Liver (tissue), 9 donors: ENCODE data around the gene ECSIT. TPM values are rescaled to one million over a fixed set of nuclear protein-coding genes. Genes with fewer than 3 reads are reported as not detected.
"Not testable (repeated sequence)": the region's sequence is repeated elsewhere in the genome, so short reads cannot be mapped to it uniquely, and the experiment has no call there.

Source experiments
- DNase-seq: peaks from one replicate; pipeline ENCODE4 v3.0.0-alpha.2; 2017; ENCODE audit warnings: low spot score
- H3K27ac ChIP-seq, 2 donors: one replicate each; pipeline ENCODE4 v1.7.0; 2013; ENCODE audit warnings: inconsistent platforms in 2 of 2, low read length in 2 of 2, control low read depth in 1 of 2, low read depth in 1 of 2, mild to moderate bottlenecking in 1 of 2
- H3K27me3 ChIP-seq, 4 donors: one replicate each; pipeline versions ENCODE4 v1.6.1 to v1.7.0; 2013; ENCODE audit warnings: low read length in 3 of 4, inconsistent platforms in 1 of 4, mild to moderate bottlenecking in 1 of 4, moderate library complexity in 1 of 4; ENCODE audit not compliant: control insufficient read depth in 4 of 4, insufficient read depth in 4 of 4
- H3K36me3 ChIP-seq, 4 donors: one replicate each; pipeline versions ENCODE4 v1.6.1 to v1.7.0; 2013; ENCODE audit warnings: low read length in 3 of 4, mild to moderate bottlenecking in 3 of 4, low read depth in 1 of 4, moderate library complexity in 1 of 4; ENCODE audit not compliant: control insufficient read depth in 4 of 4, insufficient read depth in 3 of 4
- H3K4me1 ChIP-seq, 4 donors: one replicate each; pipeline versions ENCODE4 v1.6.1 to v1.7.0; 2013; ENCODE audit warnings: low read length in 3 of 4, mild to moderate bottlenecking in 3 of 4, moderate library complexity in 1 of 4; ENCODE audit not compliant: control insufficient read depth in 4 of 4, insufficient read depth in 4 of 4
- H3K4me3 ChIP-seq, 3 donors: one replicate each; pipeline versions ENCODE4 v1.6.1 to v1.7.0; 2013; ENCODE audit warnings: low read length in 3 of 3, control low read depth in 1 of 3, low read depth in 1 of 3, mild to moderate bottlenecking in 1 of 3
- H3K9ac ChIP-seq, 2 donors: one replicate each; pipeline ENCODE4 v1.7.0; 2013; ENCODE audit warnings: low read length in 2 of 2, mild to moderate bottlenecking in 2 of 2, moderate library complexity in 2 of 2, control low read depth in 1 of 2, low read depth in 1 of 2
- H3K9me3 ChIP-seq, 4 donors: one replicate each; pipeline versions ENCODE4 v1.6.1 to v1.7.0; 2013; ENCODE audit warnings: low read length in 3 of 4; ENCODE audit not compliant: control insufficient read depth in 4 of 4
- ATF3 ChIP-seq: IDR thresholded peaks from 2 replicates; pipeline ENCODE4 v1.6.1; 2016; ENCODE audit warnings: antibody characterized with exemption
- EGR1 ChIP-seq, 2 donors: IDR thresholded peaks; 2 replicates each; pipeline ENCODE4 v1.6.1; 2016 to 2018; ENCODE audit warnings: antibody characterized with exemption in 2 of 2, low read depth in 2 of 2
- FOXA1 ChIP-seq: IDR thresholded peaks from 2 replicates; pipeline ENCODE4 v1.6.1; 2016; ENCODE audit warnings: antibody characterized with exemption
- HNF4A ChIP-seq, 2 donors: conservative IDR thresholded peaks; 2 replicates each; pipeline ENCODE4 v1.6.1; 2016; ENCODE audit warnings: antibody characterized with exemption in 2 of 2, mild to moderate bottlenecking in 2 of 2
- JUND ChIP-seq, 2 donors: IDR thresholded peaks; 2 replicates each; pipeline ENCODE4 v1.6.1; 2016; ENCODE audit warnings: antibody characterized with exemption in 2 of 2
- NR2F2 ChIP-seq: IDR thresholded peaks from 2 replicates; pipeline ENCODE4 v1.6.1; 2016; ENCODE audit warnings: antibody characterized with exemption
- RAD21 ChIP-seq, 2 donors: IDR thresholded peaks; 2 replicates each; pipeline ENCODE4 v1.6.1; 2016; ENCODE audit warnings: antibody characterized with exemption in 2 of 2, mild to moderate bottlenecking in 2 of 2
- SP1 ChIP-seq: IDR thresholded peaks from 2 replicates; pipeline ENCODE4 v1.6.1; 2018; ENCODE audit warnings: antibody characterized with exemption, mild to moderate bottlenecking
- TAF1 ChIP-seq: conservative IDR thresholded peaks from 2 replicates; pipeline ENCODE4 v1.6.1; 2016; ENCODE audit warnings: antibody characterized with exemption, mild to moderate bottlenecking
- YY1 ChIP-seq: IDR thresholded peaks from 2 replicates; pipeline ENCODE4 v1.6.1; 2016; ENCODE audit warnings: antibody characterized with exemption, mild to moderate bottlenecking
- ZBTB33 ChIP-seq: IDR thresholded peaks from 2 replicates; pipeline ENCODE4 v1.6.1; 2016; ENCODE audit warnings: antibody characterized with exemption
- WGBS: extraction: QIAGEN DNeasy Blood & Tissue Kit; methylation state at CpG from one replicate; pipeline ENCODE4 v1.1.7; 2013; 5-methylcytosine and 5-hydroxymethylcytosine counted together
- polyA plus RNA-seq, 2 donors: library from polyadenylated mRNA; stranded (reverse) in 1 of 2; unstranded in 1 of 2; fragments of 200-250 nt in 1 of 2; fragments of >200 nt in 1 of 2; fragmentation: Nextera tagmentation in 1 of 2; extraction: Ambion mirVana in 1 of 2; gene quantifications; one replicate each; pipeline versions ENCODE4 v1.2.1 to v1.2.3, GENCODE V29; 2013 to 2015
- total RNA-seq, 2 donors: library from RNA; depleted of rRNA; stranded (reverse); fragments of >200 nt; gene quantifications; one replicate each; pipeline ENCODE4 v1.2.3, GENCODE V29; 2014
- TF ChIP-seq, protein P1 (sequence below): IDR thresholded peaks from 2 replicates; pipeline ENCODE4 v1.6.1; 2016; ENCODE audit warnings: antibody characterized with exemption
- donor health status: healthy.
- donor health status: healthy.
- donor health status: healthy.
- donor health status: healthy.
- donor health status: healthy.

ECSIT gene
- total and polyA plus RNA-seq, 4 donors: 20.5 to 37.4 (median 31.0) TPM

GRCh38 chr19:11478167-11479089 lies 50.5 kb downstream of the ECSIT start:
- H3K4me3 ChIP-seq: no peak overlapping the region
- TF ChIP-seq YY1 (no peak), EGR1 (IDR thresholded peaks at IDR 0.05; ENCODE audit: low read depth in 2 of 2) (no peak), SP1 (no peak), TAF1 (no peak), NR2F2 (no peak), RAD21 (IDR thresholded peaks at IDR 0.05) (no peak), JUND (IDR thresholded peaks at IDR 0.05) (no peak), FOXA1 (no peak)
- TF ChIP-seq, protein P1, sequence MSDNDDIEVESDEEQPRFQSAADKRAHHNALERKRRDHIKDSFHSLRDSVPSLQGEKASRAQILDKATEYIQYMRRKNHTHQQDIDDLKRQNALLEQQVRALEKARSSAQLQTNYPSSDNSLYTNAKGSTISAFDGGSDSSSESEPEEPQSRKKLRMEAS: no peak
- no peak overlapping the region for H3K27ac ChIP-seq
- no peak for DNase-seq
- H3K27me3 ChIP-seq: peaks cover 0 to 3% (median 0%) of the 10 kb centered on the region in 4 donors
- peaks cover 3 to 11% (median 7%) of the 10 kb centered on the region in 4 donors for H3K4me1 ChIP-seq
- 60% methylated on average over 19 of the region's 19 CpGs for WGBS
- peaks cover 0 to 3% (median 0%) of the 10 kb centered on the region in 4 donors for H3K36me3 ChIP-seq
- H3K9ac ChIP-seq: no peak overlapping the region
- no peaks in the 10 kb centered on the region for H3K9me3 ChIP-seq

DNA sequence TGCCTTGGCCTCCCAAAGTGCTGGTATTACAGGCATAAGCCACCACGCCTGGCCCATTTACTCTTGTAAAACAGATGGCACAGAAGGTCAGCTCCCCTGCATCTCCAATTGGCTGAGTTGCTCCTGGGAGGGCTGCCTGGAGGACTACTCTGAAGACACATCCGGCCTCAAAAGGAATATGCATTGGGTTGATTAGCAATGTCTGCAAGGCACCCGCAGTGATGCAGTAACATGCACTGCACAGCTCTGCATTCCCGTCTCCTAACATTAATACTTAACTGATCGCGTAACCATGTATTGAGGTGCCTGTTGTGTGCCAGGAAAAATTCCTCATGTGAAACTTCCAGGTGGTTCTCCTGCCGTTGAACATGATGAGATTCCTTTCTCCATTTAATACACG lies 53.1 kb downstream of the ECSIT start:
- Histone ChIP-seq H3K4me3 (no peak overlapping the region), H3K27me3 (no peaks in the 10 kb centered on the region), H3K9ac (no peak overlapping the region), H3K9me3 (no peaks in the 10 kb centered on the region), H3K36me3 (no peaks in the 10 kb centered on the region), H3K27ac (no peak overlapping the region), H3K4me1 (peaks cover 0 to 8% (median 2%) of the 10 kb centered on the region in 4 donors)
- DNase-seq: no peak
- WGBS: 82% methylated on average over 8 of the region's 8 CpGs
- no peak for TF ChIP-seq HNF4A (conservative IDR thresholded peaks at IDR 0.05)
- TF ChIP-seq NR2F2: no peak
- TF ChIP-seq FOXA1: no peak
- TF ChIP-seq ZBTB33: no peak
- no peak for TF ChIP-seq TAF1
- TF ChIP-seq ATF3: no peak

DNA sequence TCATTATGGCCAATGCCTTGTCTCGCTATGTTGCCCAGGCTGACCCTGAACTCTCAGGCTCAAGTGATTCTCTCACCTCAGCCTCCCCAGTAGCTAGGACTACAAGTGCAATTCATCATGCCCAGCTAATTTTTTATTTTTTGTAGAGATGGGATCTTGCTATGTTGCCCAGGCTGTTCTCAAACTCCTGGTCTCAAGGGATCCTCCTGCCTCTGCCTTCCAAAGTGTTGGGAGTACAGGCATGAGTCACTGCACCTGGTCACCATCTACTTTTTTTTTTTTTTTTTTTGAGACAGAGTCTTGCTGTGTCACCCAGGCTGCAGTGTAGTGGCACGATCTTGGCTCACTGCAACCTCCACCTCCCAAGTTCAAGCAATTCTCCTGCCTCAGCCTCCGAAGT lies 53.6 kb downstream of the ECSIT start:
- DNase-seq, H3K36me3 ChIP-seq, H3K4me3 ChIP-seq, H3K9me3 ChIP-seq, H3K4me1 ChIP-seq, H3K9ac ChIP-seq, H3K27ac ChIP-seq, H3K27me3 ChIP-seq: not testable (repeated sequence)
- WGBS: 91% methylated on average over 3 of the region's 3 CpGs
